Bronchial epithelial cell (primary cell): ENCODE data around the gene STRN3. TPM values are rescaled to one million over a fixed set of nuclear protein-coding genes. Genes with fewer than 3 reads are reported as not detected.
A peak's percentile ranks its signal among the peaks of the same experiment; 100 is the strongest.

Experiments used
- DNase-seq: peaks from one replicate; pipeline ENCODE4 v3.0.0-alpha.2; 2010; ENCODE audit warnings: low read depth
- FAIRE-seq: peaks from 2 replicates; lab custom pipeline; 2011; peaks lifted over from hg19 to GRCh38; lab: Jason Lieb, UNC
- H3K27me3 ChIP-seq: 2 replicates; pipeline ENCODE4 v1.5.1; 2011; ENCODE audit warnings: low read length; ENCODE audit not compliant: control insufficient read depth, insufficient read depth
- H3K36me3 ChIP-seq: 2 replicates; pipeline ENCODE4 v1.5.1; 2011; ENCODE audit warnings: low read length; ENCODE audit not compliant: control insufficient read depth, insufficient read depth
- H3K4me3 ChIP-seq: 2 replicates; pipeline ENCODE4 v1.5.1; 2011; ENCODE audit warnings: mild to moderate bottlenecking, low read depth, low read length, control low read depth
- CTCF ChIP-seq: IDR thresholded peaks from 2 replicates; pipeline ENCODE4 v1.5.1; 2011; ENCODE audit warnings: mild to moderate bottlenecking, moderate library complexity, low read length, control low read depth, inconsistent platforms; ENCODE audit not compliant: insufficient read depth, severe bottlenecking
- total RNA-seq: library from RNA; depleted of rRNA; stranded (reverse); fragments of >200 nt; gene quantifications from 2 replicates; pipeline ENCODE4 v1.2.1, GENCODE V29; 2014

Gene STRN3
- total RNA-seq, 1 donor from 2014 or later: 76.9 TPM

GRCh38 chr14:30874999-30875787, 151.0 kb downstream of the STRN3 start:
- no peak for FAIRE-seq
- peaks cover 26% of the 10 kb centered on the region for H3K27me3 ChIP-seq
- no peak for DNase-seq
- H3K36me3 ChIP-seq: no peaks in the 10 kb centered on the region
- peak overlapping the region; percentile 37 for H3K4me3 ChIP-seq
- no peak for TF ChIP-seq CTCF

GRCh38 chr14:30874120-30874998, 151.8 kb downstream of the STRN3 start, which contains the start of gene COCH:
TSS of gene COCH (plus strand) at chr14:30874559. CDS start at chr14:30874939, 380 bp downstream.
- TF ChIP-seq CTCF: peak; percentile 29
- FAIRE-seq (no peak), DNase-seq (no peak)
- H3K27me3 ChIP-seq: peaks cover 26% of the 10 kb centered on the region
- H3K4me3 ChIP-seq: peak within 1 kb of the TSS; percentile 37
- H3K36me3 ChIP-seq: no peaks in the 10 kb centered on the region

GRCh38 chr14:30873308-30874119, 152.7 kb downstream of the STRN3 start:
- no peaks in the 10 kb centered on the region for H3K36me3 ChIP-seq
- H3K4me3 ChIP-seq: no peak overlapping the region
- FAIRE-seq (no peak), DNase-seq (no peak)
- TF ChIP-seq CTCF: no peak
- peaks cover 26% of the 10 kb centered on the region for H3K27me3 ChIP-seq

GRCh38 chr14:30872602-30873001, 153.6 kb downstream of the STRN3 start:
- no peak for TF ChIP-seq CTCF
- no peak overlapping the region for H3K4me3 ChIP-seq
- H3K27me3 ChIP-seq: peaks cover 26% of the 10 kb centered on the region
- FAIRE-seq: no peak
- no peaks in the 10 kb centered on the region for H3K36me3 ChIP-seq
- no peak for DNase-seq

GRCh38 chr14:30869551-30870155, 156.5 kb downstream of the STRN3 start:
- Histone ChIP-seq H3K36me3 (no peaks in the 10 kb centered on the region), H3K27me3 (peaks cover 13% of the 10 kb centered on the region), H3K4me3 (no peak overlapping the region)
- DNase-seq (no peak), FAIRE-seq (no peak)
- TF ChIP-seq CTCF: no peak
